HUES48 (cell line): ENCODE data around the gene LRRC61.
"Not testable (repeated sequence)": the region's sequence is repeated elsewhere in the genome, so short reads cannot be mapped to it uniquely, and the experiment has no call there.

Experiments used
- H3K27ac ChIP-seq: one replicate; pipeline ENCODE4 v1.7.0; 2013; ENCODE audit warnings: low read depth, low read length, inconsistent platforms
- H3K27me3 ChIP-seq: 2 replicates; pipeline ENCODE4 v1.6.1; 2013; ENCODE audit warnings: mild to moderate bottlenecking, low read length; ENCODE audit not compliant: control insufficient read depth, insufficient read depth
- H3K36me3 ChIP-seq: 2 replicates; pipeline ENCODE4 v1.6.1; 2013; ENCODE audit warnings: low read length; ENCODE audit not compliant: control insufficient read depth, insufficient read depth
- H3K4me1 ChIP-seq: 2 replicates; pipeline ENCODE4 v1.6.1; 2013; ENCODE audit warnings: mild to moderate bottlenecking, low read length; ENCODE audit not compliant: control insufficient read depth, insufficient read depth
- H3K4me3 ChIP-seq: 2 replicates; pipeline ENCODE4 v1.5.1; 2013; ENCODE audit warnings: mild to moderate bottlenecking, low read depth, low read length
- H3K9ac ChIP-seq: 2 replicates; pipeline ENCODE4 v1.6.1; 2013; ENCODE audit warnings: mild to moderate bottlenecking, low read depth, low read length, moderate library complexity
- H3K9me3 ChIP-seq: 2 replicates; pipeline ENCODE4 v1.6.1; 2013; ENCODE audit warnings: low read length; ENCODE audit not compliant: control insufficient read depth, insufficient read depth

LRRC61 gene

GRCh38 chr7:150322833-150323681, at the start of gene LRRC61, which contains the start of gene ACTR3C:
TSS of gene LRRC61 (plus strand) at chr7:150323355. CDS start at chr7:150336862, 13,507 bp downstream.
TSS of gene ACTR3C (minus strand) at chr7:150323545. CDS start at chr7:150295296, 28,249 bp downstream.
- H3K27ac ChIP-seq = peak within 1 kb of the TSS; percentile 80
- H3K27me3 ChIP-seq = no peaks in the 10 kb centered on the region
- peaks cover 31% of the 10 kb centered on the region for H3K36me3 ChIP-seq
- peak within 1 kb of the TSS; percentile 86 for H3K9ac ChIP-seq
- H3K4me1 ChIP-seq = peaks cover 12% of the 10 kb centered on the region
- H3K9me3 ChIP-seq = no peaks in the 10 kb centered on the region
- H3K4me3 ChIP-seq = peak within 1 kb of the TSS; percentile 82

GRCh38 chr7:150276132-150276695, 46.9 kb upstream of the LRRC61 start:
- H3K4me1 ChIP-seq, H3K9ac ChIP-seq, H3K36me3 ChIP-seq, H3K9me3 ChIP-seq, H3K4me3 ChIP-seq, H3K27me3 ChIP-seq: not testable (repeated sequence)
- peak overlapping the region; percentile 45 for H3K27ac ChIP-seq

- H3K36me3 ChIP-seq, H3K9ac ChIP-seq, H3K27me3 ChIP-seq, H3K9me3 ChIP-seq, H3K4me1 ChIP-seq, H3K4me3 ChIP-seq, H3K27ac ChIP-seq: not testable (repeated sequence)
These were observed 44.8 kb upstream of the LRRC61 start for GRCh38 chr7:150278383-150278782.

- H3K9ac ChIP-seq, H3K9me3 ChIP-seq, H3K27me3 ChIP-seq, H3K27ac ChIP-seq, H3K4me3 ChIP-seq, H3K4me1 ChIP-seq, H3K36me3 ChIP-seq: not testable (repeated sequence)
These were observed 41.3 kb upstream of the LRRC61 start for GRCh38 chr7:150281681-150282403.

- H3K27ac ChIP-seq, H3K4me3 ChIP-seq, H3K4me1 ChIP-seq, H3K9me3 ChIP-seq, H3K27me3 ChIP-seq, H3K9ac ChIP-seq, H3K36me3 ChIP-seq: not testable (repeated sequence)
These were observed 40.0 kb upstream of the LRRC61 start for GRCh38 chr7:150283111-150283510.

GRCh38 chr7:150283608-150284007, 39.5 kb upstream of the LRRC61 start:
- not testable (repeated sequence) for H3K27ac ChIP-seq, H3K27me3 ChIP-seq, H3K4me1 ChIP-seq, H3K9me3 ChIP-seq, H3K4me3 ChIP-seq, H3K9ac ChIP-seq, H3K36me3 ChIP-seq

- H3K4me3 ChIP-seq, H3K4me1 ChIP-seq, H3K27ac ChIP-seq, H3K36me3 ChIP-seq, H3K9me3 ChIP-seq, H3K27me3 ChIP-seq, H3K9ac ChIP-seq: not testable (repeated sequence)
These were observed 37.1 kb upstream of the LRRC61 start for GRCh38 chr7:150285849-150286754.

GRCh38 chr7:150287815-150288214, 35.3 kb upstream of the LRRC61 start:
- not testable (repeated sequence) for H3K36me3 ChIP-seq, H3K27me3 ChIP-seq, H3K9ac ChIP-seq, H3K4me1 ChIP-seq, H3K9me3 ChIP-seq, H3K27ac ChIP-seq, H3K4me3 ChIP-seq

GRCh38 chr7:150288816-150289215, 34.3 kb upstream of the LRRC61 start:
- H3K27me3 ChIP-seq, H3K4me1 ChIP-seq, H3K4me3 ChIP-seq, H3K9ac ChIP-seq, H3K36me3 ChIP-seq, H3K9me3 ChIP-seq, H3K27ac ChIP-seq: not testable (repeated sequence)

GRCh38 chr7:150290317-150290716, 32.8 kb upstream of the LRRC61 start:
- H3K36me3 ChIP-seq, H3K4me1 ChIP-seq, H3K9ac ChIP-seq, H3K4me3 ChIP-seq, H3K27me3 ChIP-seq, H3K27ac ChIP-seq, H3K9me3 ChIP-seq: not testable (repeated sequence)
